GM19455 (cell line): ENCODE measurements around the gene MVK.

Source experiments
- ATAC-seq: cut with Tn5 transposase; IDR thresholded peaks from one replicate; pipeline ENCODE4 v1.9.1; 2021; ENCODE audit not compliant: unreplicated experiment

The MVK gene

DNA sequence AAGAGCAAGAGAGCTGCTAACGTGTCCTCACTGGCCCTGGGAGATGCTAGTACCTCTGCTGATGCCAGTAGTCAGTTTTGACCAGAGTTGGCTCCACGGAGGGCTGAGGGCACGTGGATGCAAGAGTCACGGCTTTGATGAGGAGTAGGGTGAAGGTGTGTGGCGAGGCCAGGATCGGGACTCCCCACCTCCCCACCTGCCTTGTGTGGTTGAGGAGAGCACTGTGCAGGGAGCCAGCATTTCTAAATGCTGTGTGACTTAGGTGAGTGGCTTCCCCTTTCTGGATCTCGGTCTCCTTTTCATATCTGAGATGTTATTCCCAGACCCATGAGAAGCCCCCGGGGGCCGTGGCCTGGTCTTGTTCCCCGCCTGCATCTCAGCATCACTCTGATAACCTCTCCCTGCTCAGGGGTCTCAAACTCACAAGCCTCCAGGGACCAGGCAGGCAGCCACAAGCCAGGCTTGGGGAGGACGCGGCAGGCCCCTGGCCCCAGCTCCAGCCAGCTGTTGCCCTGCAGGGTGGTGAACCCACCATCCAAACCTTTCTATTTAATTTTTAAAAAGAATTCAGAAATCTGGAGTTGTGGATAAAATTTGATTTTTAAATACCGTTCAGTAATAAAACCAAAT, 32.1 kb downstream of the MVK start:
- no peak for ATAC-seq

DNA sequence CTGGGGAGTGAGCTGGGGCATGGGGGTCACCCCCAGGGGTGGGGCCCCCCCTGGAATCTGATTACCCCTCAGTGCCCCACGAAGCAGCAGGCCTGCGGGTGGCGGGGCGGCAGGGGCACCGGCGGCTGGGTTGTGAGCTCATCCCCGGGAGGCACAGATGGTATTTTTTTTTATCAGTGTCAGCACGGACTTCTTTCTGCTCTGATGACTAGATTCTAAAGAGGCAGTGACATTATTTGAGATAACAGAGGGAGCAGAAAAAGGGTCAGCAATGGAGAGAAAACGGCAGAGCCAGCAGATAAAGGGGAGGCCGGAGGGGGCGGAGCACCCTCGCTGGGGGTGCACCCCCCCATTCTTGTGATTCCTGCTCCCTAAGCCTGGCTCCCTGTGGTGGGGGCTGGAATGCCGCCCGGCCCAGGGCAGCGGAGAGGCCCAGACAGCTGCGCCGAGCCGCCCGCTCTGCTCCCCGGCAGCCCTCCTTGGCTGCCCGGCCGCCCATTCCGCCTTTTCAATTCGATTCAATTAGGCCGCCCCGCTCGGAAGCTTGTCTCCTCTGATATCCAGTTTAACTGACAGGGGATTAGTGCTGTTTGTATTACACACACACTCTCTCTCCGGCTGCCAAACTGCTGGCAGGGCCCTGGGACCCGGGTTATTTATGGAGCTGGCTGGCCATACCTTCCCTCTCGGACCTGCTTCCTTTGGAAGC, 32.9 kb downstream of the MVK start:
- ATAC-seq, result no peak

DNA sequence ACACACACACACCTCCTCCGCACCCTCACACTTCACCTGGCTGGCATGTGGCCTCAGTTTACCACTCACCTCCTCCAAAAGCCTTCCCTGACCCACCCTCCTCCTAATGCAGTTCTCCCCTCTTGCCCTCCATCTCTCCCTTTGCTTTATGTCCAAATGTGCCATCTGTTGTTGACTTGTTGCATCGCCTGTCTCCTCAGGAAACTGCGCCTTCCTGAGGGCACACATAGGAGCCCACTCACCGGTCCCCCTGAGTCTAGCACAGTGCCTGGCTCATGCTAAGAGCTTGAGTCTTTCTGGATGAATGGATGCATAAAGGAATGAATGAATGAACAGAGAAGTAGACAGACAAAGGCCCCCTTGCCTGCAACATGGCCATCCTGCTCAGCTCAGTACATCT, 34.0 kb downstream of the MVK start:
- no peak for ATAC-seq

DNA sequence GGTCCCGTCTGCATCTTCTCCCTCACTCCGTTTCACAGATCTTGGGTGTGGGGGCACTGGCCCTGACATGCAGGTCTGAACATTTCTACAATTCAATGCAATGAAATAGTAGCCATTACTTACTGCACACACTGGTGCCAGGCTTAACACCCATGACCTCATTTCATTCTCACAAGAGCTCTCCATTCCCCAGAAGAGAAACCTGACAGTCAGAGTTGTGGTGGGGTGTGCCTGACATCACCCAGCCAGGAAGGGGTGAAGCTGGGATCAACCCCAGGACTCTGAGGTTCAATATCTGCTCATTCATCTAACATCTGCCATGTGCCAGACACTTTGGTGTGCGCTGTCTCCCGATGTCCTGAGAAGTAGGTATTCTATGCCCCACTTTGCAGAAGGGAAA, 34.7 kb downstream of the MVK start:
- ATAC-seq, result no peak

DNA sequence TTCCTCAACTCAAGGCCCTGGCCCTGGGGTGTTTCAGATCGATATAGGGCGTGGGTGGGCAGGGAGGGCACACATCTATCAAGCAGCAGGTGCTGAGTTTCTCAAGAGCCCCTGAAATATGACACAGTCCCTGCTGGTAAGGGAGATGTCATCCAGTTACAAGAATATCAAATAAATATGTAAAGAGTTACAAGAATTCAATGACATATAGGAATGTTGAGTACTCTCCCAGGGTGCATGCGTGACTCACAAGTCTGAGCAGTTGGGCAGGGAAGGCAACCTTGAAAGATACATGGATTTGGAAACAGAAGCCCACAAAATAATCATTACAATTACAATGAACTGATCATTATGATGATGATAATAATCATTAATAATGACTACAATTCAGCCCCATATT, 35.2 kb downstream of the MVK start:
- no peak for ATAC-seq

DNA sequence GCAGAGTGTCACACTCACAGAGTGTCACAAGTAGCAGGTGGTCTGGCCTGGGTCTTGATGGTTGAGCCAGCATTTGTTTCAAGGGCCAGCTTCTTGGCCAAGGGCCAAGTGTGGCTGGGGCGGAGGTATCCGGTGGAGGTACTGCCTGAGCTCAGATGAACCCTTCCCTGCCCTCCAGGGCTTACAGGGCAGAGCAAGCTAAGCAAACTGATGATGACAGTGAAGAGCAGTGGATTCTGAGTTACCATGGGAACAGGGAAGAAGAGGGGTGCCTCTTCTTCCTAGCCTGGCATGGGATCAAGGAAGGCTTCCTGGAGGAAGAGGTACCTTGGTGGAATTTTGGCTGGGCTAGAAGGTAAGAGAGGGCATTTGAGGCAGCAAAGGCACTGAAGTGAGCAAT, 35.7 kb downstream of the MVK start:
- ATAC-seq, result no peak

DNA sequence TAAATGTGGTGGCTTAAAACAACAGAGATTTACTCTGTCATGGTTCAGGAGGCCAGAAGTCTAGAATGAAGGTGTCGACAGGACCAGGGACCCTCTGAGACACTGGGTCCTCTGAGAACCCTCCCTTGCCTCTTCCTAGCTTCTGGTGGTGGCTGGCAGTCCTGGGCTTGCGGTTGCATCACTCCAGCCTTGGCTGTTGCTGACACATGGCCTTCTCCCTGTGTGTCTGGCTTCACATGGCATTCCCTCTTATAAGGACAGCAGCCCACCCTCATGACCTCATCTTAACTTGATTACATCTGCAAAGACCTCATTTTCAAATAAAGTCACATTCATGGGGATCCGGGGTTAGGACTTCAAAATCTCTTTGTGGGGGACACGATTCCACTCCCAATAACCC, 36.9 kb downstream of the MVK start:
- no peak for ATAC-seq

DNA sequence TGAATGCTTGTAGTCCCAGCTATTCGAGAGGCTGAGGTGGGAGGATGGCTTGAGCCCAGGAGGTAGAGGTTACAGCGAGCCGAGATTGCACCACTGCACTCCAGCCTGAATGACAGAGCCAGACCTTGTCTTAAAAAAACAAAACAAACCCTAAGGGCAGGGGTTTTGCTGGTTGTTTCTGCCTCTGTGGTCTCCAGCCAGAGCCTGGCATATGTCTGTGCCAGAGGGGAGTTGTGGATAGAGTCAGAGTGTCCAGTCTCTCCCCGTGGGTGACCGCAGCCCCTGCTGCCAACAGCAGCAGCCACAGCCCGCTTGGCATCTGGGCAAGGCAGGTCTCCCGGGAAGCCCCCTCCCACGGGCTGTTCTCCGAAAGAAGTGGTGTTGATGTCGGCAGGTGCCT, 37.6 kb downstream of the MVK start:
- no peak for ATAC-seq

DNA sequence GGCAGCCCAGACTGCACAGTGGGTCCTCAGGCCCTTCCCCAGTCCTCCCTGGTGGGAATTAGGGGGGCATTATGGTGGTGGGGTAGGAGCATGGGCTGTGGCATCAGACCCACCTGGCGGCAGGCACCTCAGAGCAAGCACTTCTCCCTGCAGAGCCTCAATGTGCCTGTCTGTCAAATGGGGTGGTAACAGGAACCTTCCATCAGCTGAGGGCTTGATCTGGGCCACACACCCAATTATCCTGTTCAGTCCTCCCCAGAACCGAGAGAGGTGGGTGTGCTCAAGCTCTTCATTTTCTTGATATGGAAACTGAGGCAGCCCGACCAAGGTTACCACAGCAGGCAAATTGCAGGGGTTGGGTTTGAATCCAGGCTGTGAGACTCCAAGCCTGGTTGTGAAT, 38.4 kb downstream of the MVK start:
- no peak for ATAC-seq

DNA sequence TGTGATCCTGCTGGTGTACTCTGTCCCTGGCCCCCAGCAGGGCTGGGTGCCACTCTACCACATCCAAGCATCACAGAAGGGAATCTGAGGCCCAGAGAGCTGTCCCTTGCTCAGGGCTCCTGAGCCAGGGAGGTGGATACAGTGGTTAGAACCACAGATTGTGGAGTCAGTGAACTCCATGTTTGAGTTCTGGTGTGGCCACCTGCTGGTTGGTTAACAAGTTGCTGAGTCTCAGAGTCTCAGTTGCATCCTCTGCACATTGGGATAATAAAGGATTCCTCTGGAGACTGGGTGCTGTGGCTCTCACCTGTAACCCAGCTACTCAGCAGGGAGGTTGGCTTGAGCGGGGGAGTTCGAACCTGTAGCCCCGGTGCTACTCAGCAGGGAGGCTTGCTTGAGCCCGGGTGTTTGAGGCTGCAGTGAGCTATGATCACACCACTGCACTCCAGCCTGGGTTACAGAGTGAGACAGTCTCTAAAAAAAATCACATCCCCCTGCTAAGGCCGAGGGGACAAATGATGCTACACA, 39.4 kb downstream of the MVK start:
- ATAC-seq, result no peak

DNA sequence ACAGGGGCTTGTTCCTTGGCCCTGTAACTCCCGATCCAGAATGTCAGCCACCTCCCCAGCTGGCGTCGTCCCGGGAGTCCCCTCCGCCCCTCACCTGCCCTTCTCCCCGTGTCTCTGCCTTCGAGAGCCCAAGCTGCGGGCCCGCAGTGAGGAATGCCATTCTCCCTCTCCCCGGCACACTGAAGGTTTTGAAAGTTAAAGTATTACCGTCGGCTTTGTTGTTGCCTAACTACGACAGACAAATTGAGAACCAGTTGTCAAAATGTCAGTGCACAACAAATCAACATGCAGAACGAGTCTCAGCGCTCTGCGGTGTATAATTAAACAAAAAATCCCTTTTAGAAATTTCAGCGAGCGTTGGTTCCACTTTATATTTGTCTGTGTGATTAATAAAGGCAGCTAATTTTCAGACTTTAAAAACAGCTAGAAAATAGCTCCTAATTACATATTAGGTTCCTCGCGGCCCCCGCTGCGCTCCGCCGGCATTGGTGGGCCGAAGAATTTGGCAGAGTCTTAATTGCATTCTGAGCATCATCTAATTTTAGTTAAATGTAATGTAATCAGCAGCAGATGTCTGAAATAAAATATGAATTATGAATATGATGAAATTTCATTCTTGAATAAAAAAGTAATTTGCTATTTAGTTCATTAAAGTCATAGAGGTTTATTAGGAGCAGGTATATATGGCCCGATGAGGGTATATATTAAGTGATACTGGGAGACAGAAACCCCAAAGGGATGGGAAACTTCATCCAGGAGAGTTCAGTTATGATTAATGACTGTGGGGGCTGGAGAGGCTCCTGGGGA, 40.3 kb downstream of the MVK start:
- no peak for ATAC-seq

DNA sequence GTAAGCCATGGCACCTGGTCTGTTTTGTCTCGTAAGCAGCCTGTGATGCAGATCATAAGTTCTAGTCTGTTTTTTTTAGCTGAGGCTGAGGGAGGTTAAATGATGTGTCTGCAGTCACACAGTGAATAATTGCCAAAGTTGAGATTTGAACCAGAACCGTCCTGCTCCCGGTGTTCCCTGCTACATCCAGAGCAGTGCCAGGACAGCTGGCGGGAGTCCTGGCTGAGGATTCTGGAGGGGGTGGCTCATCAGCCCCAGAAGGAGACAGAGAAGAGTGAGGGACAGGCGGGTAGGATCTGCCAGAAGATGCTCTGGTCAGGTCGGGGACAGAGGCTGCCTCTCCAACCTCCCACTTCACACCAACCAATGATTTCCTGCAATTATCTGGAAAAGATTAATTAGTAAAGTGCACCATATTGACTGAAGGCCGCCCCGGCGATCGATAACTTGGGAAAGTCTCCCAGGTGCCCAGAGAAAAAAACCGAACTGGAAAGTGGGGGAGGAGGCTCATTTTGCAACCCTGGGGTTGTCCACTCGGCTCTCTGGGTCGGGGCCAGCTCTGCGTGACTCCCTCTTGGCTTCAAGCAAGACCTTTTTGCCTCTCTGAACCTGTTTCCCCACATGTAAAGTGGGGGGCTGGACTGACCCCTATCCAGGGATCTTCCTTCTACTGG, 42.1 kb downstream of the MVK start:
- ATAC-seq, result no peak

DNA sequence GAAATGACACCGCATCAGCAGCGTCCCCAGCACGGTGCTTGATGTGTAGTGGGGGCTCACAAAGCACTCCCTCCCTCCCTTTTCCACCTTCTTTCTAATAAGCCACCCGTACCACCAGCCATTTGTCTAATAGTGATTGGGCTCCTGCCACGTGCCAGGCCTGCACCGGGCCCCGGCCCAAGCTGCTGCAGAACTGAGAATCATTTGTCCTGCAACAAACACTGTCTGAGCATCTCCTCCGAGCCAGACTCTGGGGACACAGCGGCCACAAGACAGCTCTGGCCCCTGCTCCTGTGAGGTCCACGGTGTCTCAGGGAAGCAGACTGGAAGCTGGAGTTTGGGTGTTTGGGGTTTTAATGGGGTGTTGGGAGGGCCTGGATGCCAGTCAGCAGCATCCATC, 43.9 kb downstream of the MVK start:
- ATAC-seq, result no peak

DNA sequence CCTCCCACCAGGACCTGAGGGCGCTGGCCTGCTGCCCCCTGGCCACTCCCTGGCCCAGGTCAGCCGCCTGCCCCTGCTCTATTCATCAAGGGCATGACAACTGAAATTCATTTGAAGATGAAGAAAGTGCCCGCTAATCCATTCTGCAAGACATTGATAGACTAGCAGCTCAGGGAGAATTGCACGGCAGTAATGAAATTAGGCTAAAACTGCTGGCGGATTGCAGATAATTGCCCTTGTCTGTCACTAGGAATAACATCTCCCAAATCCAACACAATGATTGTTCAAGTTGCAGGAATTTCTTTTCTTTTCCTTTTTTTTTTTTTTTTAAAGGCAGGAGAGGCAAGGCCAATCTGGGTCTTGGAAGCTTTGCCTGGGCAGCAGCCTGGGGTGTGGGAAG, 44.5 kb downstream of the MVK start:
- ATAC-seq, result no peak

DNA sequence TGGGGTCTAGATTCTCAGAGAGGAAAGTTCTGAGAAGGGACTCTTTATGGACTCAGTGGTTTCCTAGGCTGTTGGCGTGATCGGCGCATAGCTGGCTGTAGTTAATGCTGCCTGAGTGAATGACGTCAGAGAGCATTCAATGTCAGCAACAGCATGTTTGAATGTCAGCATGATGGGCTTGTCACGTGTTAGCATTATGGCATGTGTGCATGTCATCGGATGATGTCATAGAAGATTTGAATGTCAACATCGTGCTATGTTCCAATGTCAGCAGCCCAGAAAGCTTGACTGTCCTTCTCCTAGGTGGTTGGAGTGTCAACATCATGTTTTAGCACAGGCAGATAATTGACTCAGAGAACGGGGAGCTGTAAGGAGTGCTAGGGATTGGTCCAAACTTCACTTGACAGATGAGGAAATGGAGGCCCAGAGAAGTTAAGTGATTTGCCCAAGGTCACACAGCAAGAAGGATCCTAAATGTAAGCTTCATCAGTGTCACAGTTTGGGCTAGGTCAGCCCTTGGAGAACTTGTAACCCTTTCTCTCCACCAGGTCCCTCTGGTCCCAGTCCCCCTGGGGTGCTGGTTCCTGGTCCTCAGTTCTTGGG, 45.5 kb downstream of the MVK start:
- ATAC-seq, result no peak

DNA sequence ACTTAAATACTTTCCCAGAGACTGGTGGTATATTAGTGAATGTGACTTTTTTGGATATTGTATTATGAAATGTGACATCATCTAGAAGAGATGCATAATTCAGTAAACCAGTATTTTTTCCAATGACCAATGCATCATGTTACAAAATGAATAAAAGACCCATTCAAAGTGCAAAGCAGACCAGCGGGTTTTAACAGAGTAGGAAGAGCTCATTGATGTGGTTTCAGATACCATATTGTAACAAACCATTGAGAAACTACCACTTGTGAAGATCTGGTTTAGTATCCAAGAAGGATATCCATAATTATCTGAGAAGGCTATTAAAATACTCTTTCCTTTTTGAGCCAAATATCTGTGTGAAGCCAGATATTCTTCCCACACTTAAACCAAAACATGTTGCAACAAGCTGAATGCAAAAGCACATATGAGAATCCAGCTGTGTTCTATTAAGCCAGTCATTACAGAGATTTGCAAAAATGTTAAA, 47.7 kb downstream of the MVK start:
- ATAC-seq, result no peak

DNA sequence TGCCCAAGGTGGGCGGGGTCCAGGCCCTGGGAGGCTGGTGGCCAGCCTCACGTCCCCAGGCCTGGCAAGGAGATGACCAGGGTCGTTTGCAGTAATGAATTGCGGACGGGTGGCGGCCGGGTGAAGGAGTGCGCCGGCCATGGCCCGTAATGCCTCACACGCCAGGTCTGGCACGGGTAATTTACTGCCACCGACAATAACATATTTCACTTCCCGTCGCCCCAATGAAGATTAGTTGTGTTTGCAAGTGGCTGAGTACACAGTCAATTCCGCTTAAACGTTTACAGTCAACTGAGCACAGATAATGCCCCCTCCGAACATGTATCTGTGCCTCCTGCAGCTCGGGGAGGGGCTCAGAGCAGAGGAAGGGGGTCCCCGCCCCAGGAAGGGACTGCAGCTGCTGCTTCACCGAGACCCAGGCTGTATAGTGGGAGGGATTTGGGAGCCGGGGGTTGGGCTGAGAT, 48.3 kb downstream of the MVK start:
- no peak for ATAC-seq

DNA sequence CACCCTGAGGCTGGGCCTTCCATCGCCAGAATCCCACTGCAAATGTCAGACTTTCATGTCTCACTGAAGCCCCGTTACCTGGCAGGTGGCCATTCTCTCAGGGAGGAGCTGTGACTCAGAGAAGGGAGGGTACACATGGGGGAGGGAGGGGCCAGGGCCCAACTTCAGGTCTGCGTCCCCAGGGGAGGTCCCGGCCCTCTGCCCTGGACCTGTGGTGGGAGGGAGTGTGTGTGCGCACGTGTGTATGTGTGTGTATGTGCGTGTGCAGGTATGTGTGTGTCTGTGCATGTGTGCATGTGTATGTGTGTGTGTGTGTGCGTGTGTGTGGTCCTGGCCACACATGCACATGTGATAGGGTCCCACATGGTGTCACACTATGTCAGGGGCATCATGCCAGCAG, 50.9 kb downstream of the MVK start:
- ATAC-seq, result no peak

DNA sequence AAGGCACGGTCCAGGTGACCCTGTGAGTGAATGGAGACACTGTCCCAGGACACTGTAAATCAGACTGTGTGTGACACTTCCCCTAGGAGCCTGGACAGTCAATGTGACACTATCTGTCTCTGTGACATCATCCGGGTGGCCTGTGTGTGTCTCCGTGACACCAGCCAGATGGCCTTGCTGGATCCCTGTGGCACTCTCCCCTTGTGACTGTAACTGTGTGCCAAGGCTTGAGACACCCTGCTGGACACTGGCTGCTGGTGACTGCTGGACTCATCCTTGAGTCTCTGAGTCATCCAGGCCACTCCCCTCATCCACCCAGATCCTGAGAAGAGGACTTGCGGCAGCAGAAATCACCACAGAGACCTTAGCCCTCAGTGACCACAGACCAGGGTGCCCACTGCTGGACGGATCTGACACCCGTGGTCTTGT, 51.6 kb downstream of the MVK start:
- ATAC-seq, result no peak

DNA sequence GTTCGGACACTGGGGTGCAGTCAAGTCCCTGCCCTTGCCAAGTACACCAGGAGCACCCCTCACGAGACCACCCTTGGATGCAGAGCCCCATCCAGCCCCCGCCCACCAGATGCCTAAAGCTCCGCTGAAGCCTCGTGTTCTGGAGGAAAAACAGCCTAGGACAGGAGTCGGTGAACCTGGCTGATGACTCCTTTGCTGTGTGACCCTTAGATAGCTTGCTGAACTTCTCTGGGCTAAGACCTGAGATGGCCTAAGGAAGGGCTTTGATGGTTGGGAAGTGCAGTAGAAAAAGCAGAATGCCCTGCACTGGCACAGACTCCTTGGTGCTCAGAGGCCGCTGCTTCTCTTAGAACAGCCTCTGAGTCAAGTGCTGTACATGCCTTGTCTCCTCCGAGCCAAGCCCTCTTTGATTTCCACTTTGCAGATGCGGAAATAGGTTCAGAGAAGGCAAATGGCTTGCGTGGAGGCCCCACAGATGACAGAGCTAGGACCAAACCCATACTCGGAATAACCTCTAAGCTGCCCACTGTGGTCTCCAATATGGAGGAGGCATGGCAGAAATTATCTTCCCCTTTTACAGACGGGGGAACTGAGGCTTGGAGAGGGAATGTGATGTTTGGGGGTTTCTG, 52.3 kb downstream of the MVK start:
- no peak for ATAC-seq
